Midbrain (tissue), 1 donor: ENCODE data around the gene PDE4C.
A peak's percentile ranks its signal among the peaks of the same experiment; 100 is the strongest.

ENCODE experiments used
- DNase-seq: peaks from one replicate; lab custom pipeline; 2025; lab: John Stamatoyannopoulos, UW

PDE4C gene

GRCh38 chr19:18225702-18226468 is at the start of gene PDE4C:
TSS of gene PDE4C (minus strand) at chr19:18226438. CDS start at chr19:18226415, 23 bp downstream.
- DNase-seq = no peak

GRCh38 chr19:18274781-18275356 is 48.6 kb upstream of the PDE4C start:
- peak; percentile 79 for DNase-seq

DNA sequence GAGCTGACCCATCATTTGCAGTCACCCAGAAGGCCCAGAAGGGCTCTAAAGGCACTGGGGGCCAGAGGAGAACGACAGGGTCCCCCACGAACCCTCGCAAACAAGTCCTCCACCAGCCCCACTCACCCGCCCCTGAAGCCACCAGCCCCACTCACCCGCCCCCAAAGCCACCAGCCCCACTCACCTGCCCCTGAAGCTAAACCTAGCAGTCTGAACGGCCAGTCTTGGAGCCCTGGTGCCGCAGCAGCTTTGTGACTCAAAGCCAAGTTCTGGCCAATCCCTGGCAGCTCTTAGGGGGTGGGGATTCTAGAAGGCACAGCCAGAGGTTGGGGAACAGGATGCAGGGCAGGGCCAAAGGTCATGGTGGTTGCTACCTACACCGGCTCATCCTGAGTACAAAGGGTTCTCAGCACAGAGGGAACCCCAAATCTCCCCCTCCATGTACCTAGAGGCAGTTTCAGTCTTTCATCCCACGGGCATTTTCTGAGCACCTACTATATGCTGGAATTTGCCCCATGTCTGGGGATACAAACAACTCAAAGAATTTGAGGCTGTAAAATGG is 48.1 kb upstream of the PDE4C start, which contains the start of gene IQCN:
Gene IQCN (minus strand): TSS at position 234 of the 562 bp plus-strand sequence. CDS start 4,974 bp downstream, outside the sequence.
- no peak for DNase-seq

GRCh38 chr19:18273561-18274218 is 47.5 kb upstream of the PDE4C start:
- DNase-seq = no peak

DNA sequence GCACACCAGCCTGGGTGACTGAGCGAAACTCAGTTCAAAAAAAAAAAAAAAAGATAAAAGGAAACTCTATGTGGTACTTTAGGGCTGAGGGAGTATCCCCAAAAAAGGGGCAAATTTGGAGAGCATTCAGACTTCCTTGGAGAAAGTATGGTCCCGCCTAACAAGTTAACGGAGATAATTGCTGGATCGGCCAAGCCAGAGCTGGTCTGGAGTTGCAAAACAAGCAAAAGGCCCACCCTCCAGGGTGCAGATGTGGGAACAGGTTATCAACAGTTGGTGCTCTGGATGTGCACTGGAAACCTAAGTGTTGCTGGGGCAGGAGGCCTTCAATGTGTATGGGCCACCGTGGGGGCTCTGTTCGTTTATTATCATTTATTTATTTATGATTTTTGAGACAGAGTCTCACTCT is 45.2 kb upstream of the PDE4C start:
- DNase-seq = no peak

DNA sequence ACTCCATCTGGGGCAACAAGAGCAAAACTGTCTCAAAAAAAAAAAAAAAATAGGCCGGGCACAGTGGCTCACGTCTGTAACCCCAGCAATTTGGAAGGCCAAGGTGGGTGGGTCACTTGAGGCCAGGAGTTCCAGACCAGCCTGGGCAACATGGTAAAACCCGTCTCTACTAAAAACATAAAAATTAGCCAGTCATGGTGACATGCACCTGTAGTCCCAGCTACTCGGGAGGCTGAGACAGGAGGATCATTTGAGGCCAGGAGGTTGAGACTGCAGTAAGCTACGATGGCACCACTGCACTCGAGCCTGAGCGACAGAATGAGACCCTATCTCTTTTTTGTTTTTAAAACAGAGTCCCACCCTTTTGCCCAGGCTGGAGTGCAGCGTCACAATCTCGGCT is 44.1 kb upstream of the PDE4C start:
- no peak for DNase-seq

DNA sequence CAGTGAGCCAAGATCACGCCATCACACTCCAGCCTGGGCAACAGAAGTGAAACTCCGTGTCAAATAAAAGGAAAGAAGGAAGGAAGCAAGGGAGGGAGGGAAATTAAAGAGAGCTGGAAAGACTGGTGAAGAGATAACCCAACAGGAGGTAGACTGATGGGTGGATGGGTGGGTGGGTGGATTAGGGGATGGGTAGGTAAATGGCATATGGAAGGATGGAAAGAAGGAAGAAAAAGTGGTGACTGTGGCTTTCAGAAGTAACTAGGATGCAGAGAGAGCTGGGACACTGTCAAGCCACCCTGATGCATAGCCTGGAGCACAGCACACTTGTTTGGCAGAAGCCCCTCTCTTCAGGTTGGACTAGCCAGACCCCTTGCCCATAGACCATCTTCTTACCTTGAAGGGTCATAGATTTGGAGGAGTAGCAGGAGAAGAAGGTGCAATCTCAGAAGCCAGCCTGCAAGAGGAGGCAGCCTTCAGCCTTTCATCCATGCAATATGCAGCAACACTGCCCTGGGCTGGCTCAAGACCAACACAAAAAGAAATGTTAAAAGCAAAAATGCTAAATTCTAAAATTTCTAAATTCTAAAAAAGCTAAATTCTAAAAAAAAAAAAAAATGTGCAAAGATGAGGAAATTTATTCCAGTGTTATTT is 43.0 kb upstream of the PDE4C start:
- no peak for DNase-seq

- no peak for DNase-seq
These were observed 40.8 kb upstream of the PDE4C start for GRCh38 chr19:18266771-18267686.

- DNase-seq = no peak
These were observed 39.3 kb upstream of the PDE4C start for GRCh38 chr19:18265582-18265981.

DNA sequence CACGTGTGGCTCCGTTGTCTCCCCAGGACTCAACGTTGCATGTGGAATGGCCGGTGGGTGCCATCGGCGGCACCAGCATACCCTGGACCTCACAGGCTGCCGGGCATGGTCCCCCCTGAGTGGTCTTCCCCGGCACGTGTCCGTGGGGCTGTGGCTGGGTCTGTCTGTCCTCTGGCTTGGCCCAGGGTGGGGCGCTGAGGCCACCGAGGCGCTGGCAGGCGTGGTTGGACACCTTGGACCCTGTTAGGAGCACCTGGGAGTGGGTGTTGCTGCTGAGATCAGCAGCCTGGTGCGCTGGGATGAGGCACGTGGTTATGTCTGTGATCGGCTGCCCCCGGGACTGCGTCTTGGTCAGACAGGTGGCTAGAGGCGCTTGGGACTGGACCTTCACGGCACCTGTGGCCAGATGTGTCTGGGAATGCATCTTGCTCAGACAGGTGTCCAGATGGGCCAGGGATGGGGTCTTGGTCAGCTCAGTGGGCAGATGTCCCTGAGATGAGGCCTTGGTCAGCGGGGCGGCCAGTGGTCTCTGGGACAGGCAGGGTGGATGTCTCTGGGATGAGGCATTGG is 38.8 kb upstream of the PDE4C start:
- DNase-seq = no peak

GRCh38 chr19:18264137-18264854 is 38.1 kb upstream of the PDE4C start:
- DNase-seq = no peak

GRCh38 chr19:18263324-18264136 is 37.3 kb upstream of the PDE4C start:
- DNase-seq = no peak

GRCh38 chr19:18262917-18263316 is 36.7 kb upstream of the PDE4C start:
- no peak for DNase-seq

DNA sequence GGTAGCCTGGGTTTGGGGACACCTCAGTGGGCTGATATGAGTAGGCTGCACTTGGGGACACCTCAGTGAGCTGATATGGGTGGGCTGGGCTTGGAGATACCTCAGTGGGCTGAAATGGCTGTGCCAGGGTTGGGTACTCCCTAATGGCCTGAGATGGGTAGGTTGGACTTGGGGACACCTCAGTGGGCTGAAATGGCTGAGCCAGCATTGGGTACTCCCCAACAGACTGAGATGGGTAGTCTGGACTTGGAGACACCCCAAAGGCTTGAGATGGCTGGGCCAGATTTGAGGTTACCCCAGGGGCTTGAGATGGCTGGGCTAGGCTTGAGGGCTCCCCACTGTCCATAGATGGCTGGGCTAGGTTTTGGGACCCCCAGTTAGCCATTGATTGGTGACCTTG is 35.9 kb upstream of the PDE4C start:
- no peak for DNase-seq

- no peak for DNase-seq
These were observed 35.2 kb upstream of the PDE4C start for GRCh38 chr19:18261474-18261873.

DNA sequence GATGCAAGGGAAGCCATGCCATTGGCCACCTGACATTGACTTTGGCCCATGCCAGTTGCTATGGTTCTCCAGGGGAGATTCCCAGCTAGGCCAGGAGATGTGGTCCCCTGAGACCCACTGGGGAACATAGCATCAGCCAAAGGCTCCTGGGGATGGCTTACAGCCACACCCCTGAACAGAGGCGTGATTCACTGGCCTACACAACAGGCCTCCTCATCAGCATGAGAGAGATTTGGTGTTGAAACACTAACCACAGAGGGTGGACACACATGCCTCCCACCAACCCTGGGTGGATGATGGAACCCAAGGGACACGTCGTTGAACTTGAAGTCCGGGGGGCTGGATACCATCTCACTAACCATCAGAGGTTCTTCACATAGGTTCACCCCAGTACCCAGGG is 33.7 kb upstream of the PDE4C start:
- no peak for DNase-seq

GRCh38 chr19:18257503-18258470 is 31.5 kb upstream of the PDE4C start:
- DNase-seq = no peak
